GM19397 (cell line): ENCODE results near the gene OMD.
"Not testable (repeated sequence)": the region's sequence is repeated elsewhere in the genome, so short reads cannot be mapped to it uniquely, and the experiment has no call there.

ENCODE experiments used
- ATAC-seq: cut with Tn5 transposase; IDR thresholded peaks from one replicate; pipeline ENCODE4 v1.9.1; 2021; ENCODE audit warnings: mild to moderate bottlenecking, moderate library complexity; ENCODE audit not compliant: unreplicated experiment

The OMD gene

GRCh38 chr9:92414566-92414965, 9.7 kb downstream of the OMD start:
- no peak for ATAC-seq

GRCh38 chr9:92411157-92411556, 13.1 kb downstream of the OMD start:
- ATAC-seq = not testable (repeated sequence)

GRCh38 chr9:92408747-92409478, 15.4 kb downstream of the OMD start:
- no peak for ATAC-seq

- no peak for ATAC-seq
Measured at GRCh38 chr9:92407818-92408217, 16.5 kb downstream of the OMD start.

- no peak for ATAC-seq
Measured at GRCh38 chr9:92406477-92406876, 17.8 kb downstream of the OMD start.

GRCh38 chr9:92405818-92406217, 18.5 kb downstream of the OMD start:
- no peak for ATAC-seq

- ATAC-seq = no peak
Measured at GRCh38 chr9:92404042-92404836, 20.0 kb downstream of the OMD start, which contains the start of gene OGN. OGN (minus strand) TSS chr9:92404578; CDS start chr9:92403407, 1,171 bp downstream.

GRCh38 chr9:92402826-92403745, 21.2 kb downstream of the OMD start:
- no peak for ATAC-seq

GRCh38 chr9:92402360-92402759, 21.9 kb downstream of the OMD start:
- no peak for ATAC-seq

GRCh38 chr9:92397853-92398252, 26.4 kb downstream of the OMD start:
- no peak for ATAC-seq

- ATAC-seq = no peak
Measured at GRCh38 chr9:92395617-92396016, 28.7 kb downstream of the OMD start.

GRCh38 chr9:92393686-92394085, 30.6 kb downstream of the OMD start:
- ATAC-seq = no peak

GRCh38 chr9:92392690-92393089, 31.6 kb downstream of the OMD start:
- ATAC-seq = no peak

- ATAC-seq = no peak
Measured at GRCh38 chr9:92385953-92386352, 38.3 kb downstream of the OMD start.

GRCh38 chr9:92385477-92385876, 38.8 kb downstream of the OMD start:
- no peak for ATAC-seq

GRCh38 chr9:92385001-92385400, 39.3 kb downstream of the OMD start:
- no peak for ATAC-seq

GRCh38 chr9:92384375-92384774, 39.9 kb downstream of the OMD start:
- no peak for ATAC-seq

- no peak for ATAC-seq
Measured at GRCh38 chr9:92381775-92382174, 42.5 kb downstream of the OMD start.

- ATAC-seq = no peak
Measured at GRCh38 chr9:92380603-92381002, 43.7 kb downstream of the OMD start.

GRCh38 chr9:92378865-92379560, 45.3 kb downstream of the OMD start:
- ATAC-seq = no peak

- ATAC-seq = no peak
Measured at GRCh38 chr9:92377876-92378275, 46.4 kb downstream of the OMD start.
